Epithelial cell of esophagus (primary cell): ENCODE measurements around the gene NELL1.

ENCODE experiments used
- DNase-seq: peaks from one replicate; pipeline ENCODE4 v3.0.0; 2010; ENCODE audit warnings: low read depth
- H3K4me3 ChIP-seq: 2 replicates; pipeline ENCODE4 v1.5.1; 2011; ENCODE audit warnings: mild to moderate bottlenecking, low read length, control low read depth
- TF ChIP-seq, protein P1 (sequence below): IDR thresholded peaks from 2 replicates; pipeline ENCODE4 v1.5.1; 2011; ENCODE audit warnings: low read depth, mild to moderate bottlenecking, low read length, control low read depth, inconsistent platforms; ENCODE audit not compliant: insufficient read depth; ENCODE audit errors: missing control alignments

The NELL1 gene

DNA sequence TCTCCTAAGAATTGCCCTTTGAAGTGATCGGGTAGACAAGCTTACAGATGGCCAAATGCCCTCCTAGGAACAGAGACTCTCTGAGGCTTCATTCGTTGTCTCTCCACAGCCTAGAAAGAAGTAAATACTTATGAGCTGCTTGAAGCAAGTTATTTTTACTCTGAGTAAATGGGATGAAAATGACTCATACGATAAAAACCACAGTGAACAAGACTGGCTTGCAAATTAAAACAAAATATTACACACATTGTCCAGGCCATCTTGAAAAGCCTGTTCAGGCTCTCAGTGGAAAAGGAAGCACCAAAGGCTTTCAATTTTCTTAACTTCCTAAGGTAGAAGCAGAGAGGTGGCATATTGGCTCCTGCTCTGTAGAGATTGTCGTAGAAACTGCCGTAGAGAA, 294.2 kb downstream of the NELL1 start:
- peak; percentile 11 for DNase-seq
- no peak overlapping the region for H3K4me3 ChIP-seq
- TF ChIP-seq, protein P1, sequence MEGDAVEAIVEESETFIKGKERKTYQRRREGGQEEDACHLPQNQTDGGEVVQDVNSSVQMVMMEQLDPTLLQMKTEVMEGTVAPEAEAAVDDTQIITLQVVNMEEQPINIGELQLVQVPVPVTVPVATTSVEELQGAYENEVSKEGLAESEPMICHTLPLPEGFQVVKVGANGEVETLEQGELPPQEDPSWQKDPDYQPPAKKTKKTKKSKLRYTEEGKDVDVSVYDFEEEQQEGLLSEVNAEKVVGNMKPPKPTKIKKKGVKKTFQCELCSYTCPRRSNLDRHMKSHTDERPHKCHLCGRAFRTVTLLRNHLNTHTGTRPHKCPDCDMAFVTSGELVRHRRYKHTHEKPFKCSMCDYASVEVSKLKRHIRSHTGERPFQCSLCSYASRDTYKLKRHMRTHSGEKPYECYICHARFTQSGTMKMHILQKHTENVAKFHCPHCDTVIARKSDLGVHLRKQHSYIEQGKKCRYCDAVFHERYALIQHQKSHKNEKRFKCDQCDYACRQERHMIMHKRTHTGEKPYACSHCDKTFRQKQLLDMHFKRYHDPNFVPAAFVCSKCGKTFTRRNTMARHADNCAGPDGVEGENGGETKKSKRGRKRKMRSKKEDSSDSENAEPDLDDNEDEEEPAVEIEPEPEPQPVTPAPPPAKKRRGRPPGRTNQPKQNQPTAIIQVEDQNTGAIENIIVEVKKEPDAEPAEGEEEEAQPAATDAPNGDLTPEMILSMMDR: no peak

- H3K4me3 ChIP-seq: no peak overlapping the region
- TF ChIP-seq, protein P1: no peak
- DNase-seq: no peak
Measured at GRCh38 chr11:20964985-20965384, 295.6 kb downstream of the NELL1 start.

GRCh38 chr11:20966489-20966888, 297.1 kb downstream of the NELL1 start:
- no peak for DNase-seq
- no peak overlapping the region for H3K4me3 ChIP-seq
- TF ChIP-seq, protein P1: no peak

- no peak for DNase-seq
- H3K4me3 ChIP-seq: no peak overlapping the region
- TF ChIP-seq, protein P1: no peak
Measured at GRCh38 chr11:20973940-20974559, 304.7 kb downstream of the NELL1 start.

DNA sequence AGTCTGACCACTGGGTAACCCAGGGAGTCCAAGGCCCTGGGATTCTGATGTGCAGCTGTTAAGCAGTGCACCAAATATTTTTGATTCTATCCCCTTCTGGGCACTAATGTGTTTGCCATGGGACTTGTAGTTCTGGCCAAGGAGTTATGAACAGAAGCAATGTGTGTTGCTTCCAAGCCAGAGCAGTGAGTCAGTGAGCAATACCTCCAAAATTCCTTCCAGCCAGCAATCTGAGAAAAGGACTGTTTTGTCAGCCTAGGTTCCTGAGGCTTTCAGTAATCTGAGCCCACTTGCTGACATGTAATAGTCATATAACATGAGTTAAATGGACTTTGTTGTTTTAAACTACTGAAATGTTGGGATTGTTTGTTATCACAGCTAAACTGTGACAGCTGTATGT, 311.4 kb downstream of the NELL1 start:
- no peak for DNase-seq

DNA sequence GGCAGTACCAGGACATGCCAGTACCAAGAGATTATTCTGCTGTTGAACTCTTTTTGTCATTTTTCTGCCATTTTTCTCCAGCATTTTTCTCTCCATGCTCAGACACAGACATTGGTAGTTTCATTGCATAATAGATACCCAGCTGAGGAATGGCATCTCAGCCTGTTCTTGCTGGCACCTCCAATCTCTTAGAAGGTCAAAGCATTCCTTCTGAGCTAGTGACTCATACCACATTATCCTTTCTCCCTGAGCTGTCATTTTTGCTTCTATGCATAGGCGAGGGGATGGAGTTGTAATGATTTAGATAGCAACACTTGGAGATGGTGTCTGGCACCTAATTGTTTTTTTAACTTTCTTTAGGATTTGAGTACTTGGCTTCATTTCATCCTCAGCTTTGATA, 321.1 kb downstream of the NELL1 start:
- H3K4me3 ChIP-seq: no peak overlapping the region
- DNase-seq: no peak
- TF ChIP-seq, protein P1: no peak

More for the DNA sequence above, 311.4 kb downstream of the NELL1 start:
- TF ChIP-seq, protein P1: no peak
- H3K4me3 ChIP-seq: no peak overlapping the region

DNA sequence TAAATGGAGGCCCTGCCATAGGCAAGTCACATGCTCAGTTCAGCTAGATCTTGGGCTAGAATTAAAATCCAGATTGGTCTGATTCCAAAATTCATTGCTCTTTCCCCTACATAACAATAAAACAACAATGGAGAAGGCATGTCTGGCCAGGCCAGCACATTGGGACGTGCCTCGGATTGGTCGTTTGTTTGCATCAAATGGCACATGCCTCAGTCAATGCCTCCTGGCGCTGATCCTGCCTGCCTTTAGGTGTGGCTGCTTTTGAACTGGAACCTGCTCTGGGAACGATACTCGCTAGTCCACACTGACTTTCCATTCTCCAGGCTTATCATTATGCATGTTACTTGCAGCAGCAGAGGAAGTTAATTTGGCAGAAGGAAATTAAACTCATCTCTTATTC, 322.1 kb downstream of the NELL1 start:
- H3K4me3 ChIP-seq: no peak overlapping the region
- peak; percentile 6 for DNase-seq
- TF ChIP-seq, protein P1: no peak
